IMR-90 (cell line): ENCODE measurements around the gene CAGE1.

Source experiments
- BHLHE40 ChIP-seq: fragments of 150-350 bp; IDR thresholded peaks from 2 replicates; pipeline ENCODE4 v1.6.1; 2016; ENCODE audit warnings: mild to moderate bottlenecking, low read depth, low read length
- CTCF ChIP-seq: conservative IDR thresholded peaks from 2 replicates; pipeline ENCODE4 v1.5.1; 2012; ENCODE audit warnings: mild to moderate bottlenecking, low read depth, low read length, improper control_type of control experiment
- POLR2A ChIP-seq: IDR thresholded peaks from 2 replicates; pipeline ENCODE4 v1.6.1; 2012; ENCODE audit warnings: mild to moderate bottlenecking, low read depth, low read length

GRCh38 chr6:7324520-7324919 lies 65.0 kb downstream of the CAGE1 start:
- no peak for TF ChIP-seq POLR2A
- TF ChIP-seq BHLHE40, result no peak
- no peak for TF ChIP-seq CTCF
